ENCODE results near the gene RAP2C. TPM values are rescaled to one million over a fixed set of nuclear protein-coding genes. Genes with fewer than 3 reads are reported as not detected.

The RAP2C gene
- total and polyA plus RNA-seq, 2 experiments from 2014 or later, result 14.5 to 25.0 TPM

GRCh38 chrX:132200976-132201375, 18.3 kb downstream of the RAP2C start:
- Histone ChIP-seq H4K20me1 (replicated peaks; ENCODE audit: insufficient read depth) (0 out of 2 replicates have a peak, but pooled peaks cover 2% of the 10 kb centered on the region), H3K36me3 (ENCODE audit: insufficient read depth) (no peaks in the 10 kb centered on the region), H3K27me3 (ENCODE audit: insufficient read depth) (no peaks in the 10 kb centered on the region), H3K4me2 (no peak overlapping the region), H3F3A (replicated peaks; ENCODE audit: low read depth) (no peaks in the 10 kb centered on the region), H3K79me2 (replicated peaks; ENCODE audit: insufficient read depth) (no peaks in the 10 kb centered on the region), H3K4me3 (no peak overlapping the region), H3K9me2 (ENCODE audit: insufficient read depth) (no peaks in the 10 kb centered on the region), H2AFZ (no peak overlapping the region), H3K4me1 (ENCODE audit: insufficient read depth) (0 out of 2 replicates have a peak, but pooled peaks cover 4% of the 10 kb centered on the region), H3K27ac (ENCODE audit: low read depth) (no peak overlapping the region)
- Mint-ChIP-seq H3K4me3 (no peak overlapping the region), H3K27ac (no peak overlapping the region), H3K27me3 (ENCODE audit: insufficient read depth, low read depth, poor library complexity) (peaks cover 1% of the 10 kb centered on the region), H3K4me1 (peaks cover 7% of the 10 kb centered on the region), H3K9me3 (peaks cover 3% of the 10 kb centered on the region; the same call in 1 of the 3 replicates), H3K36me3 (ENCODE audit: low read depth) (peaks cover 4% of the 10 kb centered on the region; the same call in 2 of the 3 replicates)
- ATAC-seq, result no peak
- no peak for DNase-seq (ENCODE audit: low spot score)
- TF ChIP-seq ETS1 (IDR thresholded peaks at IDR 0.05), result no peak
- TF ChIP-seq EZH2 (IDR thresholded peaks at IDR 0.05; ENCODE audit: low read depth, unreplicated experiment), result no peak
- TF ChIP-seq JUNB (IDR thresholded peaks at IDR 0.05; ENCODE audit: unreplicated experiment), result no peak
- no peak for TF ChIP-seq STAT1 (IDR thresholded peaks at IDR 0.05; ENCODE audit: unreplicated experiment)
- TF ChIP-seq NANOG (IDR thresholded peaks at IDR 0.05; ENCODE audit: borderline replicate concordance), result no peak
- TF ChIP-seq REST (IDR thresholded peaks at IDR 0.05; ENCODE audit: unreplicated experiment), result no peak
- no peak for TF ChIP-seq ZNF114 (CRISPR knock-in tag; IDR thresholded peaks at IDR 0.05)
- no peak for TF ChIP-seq CREB1 (CRISPR knock-in tag; IDR thresholded peaks at IDR 0.05; ENCODE audit: low read depth)
- no peak for TF ChIP-seq CTCF (conservative IDR thresholded peaks at IDR 0.05; ENCODE audit: low read depth in 2 of 2)
- no peak for TF ChIP-seq ZNF462 (CRISPR knock-in tag; IDR thresholded peaks at IDR 0.05)
- no peak for TF ChIP-seq POLR2AphosphoS5 (IDR thresholded peaks at IDR 0.05; ENCODE audit: low read depth)
- no peak for TF ChIP-seq EZH2phosphoT487 (IDR thresholded peaks at IDR 0.05; ENCODE audit: unreplicated experiment)
- no peak for TF ChIP-seq ZNF331 (CRISPR knock-in tag; IDR thresholded peaks at IDR 0.05; ENCODE audit: low read depth)

Data from GM23338 (cell line).